Non-pigmented ciliary epithelial cell (primary cell): ENCODE measurements around the gene PDGFA.

Experiments used
- DNase-seq: peaks from one replicate; pipeline ENCODE4 v3.0.0-alpha.2; 2010; ENCODE audit warnings: low read depth

The PDGFA gene

DNA sequence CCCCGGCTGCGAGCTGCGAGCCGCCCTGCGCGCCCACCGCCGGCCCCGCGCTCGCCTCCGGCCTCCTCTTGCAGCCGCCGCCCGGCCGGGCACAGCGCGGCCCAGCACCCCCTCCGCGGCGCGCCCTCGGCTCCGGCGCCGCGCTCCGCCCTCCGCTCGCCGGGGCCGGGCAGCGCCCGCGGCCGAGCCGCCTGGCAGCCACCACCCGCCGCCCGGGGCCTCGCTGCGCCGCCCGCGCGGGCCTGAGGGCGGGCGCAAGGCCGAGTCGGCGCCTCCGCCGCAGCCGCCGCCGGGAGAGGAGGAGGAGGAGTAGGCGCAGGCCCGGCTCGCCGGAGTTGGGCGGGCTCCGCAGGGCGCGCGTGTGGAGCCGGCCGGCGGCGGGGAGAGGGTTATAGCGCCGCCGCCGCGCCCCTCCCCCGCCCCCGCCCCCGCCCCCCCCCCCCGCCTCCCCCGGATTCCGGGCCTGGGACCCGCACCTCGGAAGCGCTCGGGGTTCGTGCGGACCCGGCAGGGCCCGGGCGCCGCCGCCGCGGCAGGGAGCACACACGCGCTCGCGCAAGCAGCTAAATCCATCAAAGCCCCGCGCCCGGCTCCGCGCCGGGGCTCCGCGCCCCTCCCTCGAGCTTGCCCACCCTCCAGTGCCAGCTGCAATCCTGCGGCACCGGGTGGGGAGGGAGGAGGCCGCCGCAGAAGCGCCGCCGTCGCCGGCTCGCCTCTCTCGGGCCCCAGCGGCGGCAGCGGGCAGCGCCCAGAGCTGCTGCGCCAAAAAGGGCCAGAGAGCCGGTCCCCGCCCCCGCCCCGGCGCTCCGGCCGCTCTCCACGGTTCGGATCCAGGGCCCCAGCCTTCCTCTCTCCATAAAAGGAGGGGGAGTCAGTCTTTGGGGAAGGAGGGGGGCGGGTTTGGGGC is at the start of gene PDGFA:
Gene PDGFA, minus strand, starts transcription at position 363 of the 907 bp plus-strand sequence. CDS start 845 bp downstream, outside the sequence.
- no peak for DNase-seq

DNA sequence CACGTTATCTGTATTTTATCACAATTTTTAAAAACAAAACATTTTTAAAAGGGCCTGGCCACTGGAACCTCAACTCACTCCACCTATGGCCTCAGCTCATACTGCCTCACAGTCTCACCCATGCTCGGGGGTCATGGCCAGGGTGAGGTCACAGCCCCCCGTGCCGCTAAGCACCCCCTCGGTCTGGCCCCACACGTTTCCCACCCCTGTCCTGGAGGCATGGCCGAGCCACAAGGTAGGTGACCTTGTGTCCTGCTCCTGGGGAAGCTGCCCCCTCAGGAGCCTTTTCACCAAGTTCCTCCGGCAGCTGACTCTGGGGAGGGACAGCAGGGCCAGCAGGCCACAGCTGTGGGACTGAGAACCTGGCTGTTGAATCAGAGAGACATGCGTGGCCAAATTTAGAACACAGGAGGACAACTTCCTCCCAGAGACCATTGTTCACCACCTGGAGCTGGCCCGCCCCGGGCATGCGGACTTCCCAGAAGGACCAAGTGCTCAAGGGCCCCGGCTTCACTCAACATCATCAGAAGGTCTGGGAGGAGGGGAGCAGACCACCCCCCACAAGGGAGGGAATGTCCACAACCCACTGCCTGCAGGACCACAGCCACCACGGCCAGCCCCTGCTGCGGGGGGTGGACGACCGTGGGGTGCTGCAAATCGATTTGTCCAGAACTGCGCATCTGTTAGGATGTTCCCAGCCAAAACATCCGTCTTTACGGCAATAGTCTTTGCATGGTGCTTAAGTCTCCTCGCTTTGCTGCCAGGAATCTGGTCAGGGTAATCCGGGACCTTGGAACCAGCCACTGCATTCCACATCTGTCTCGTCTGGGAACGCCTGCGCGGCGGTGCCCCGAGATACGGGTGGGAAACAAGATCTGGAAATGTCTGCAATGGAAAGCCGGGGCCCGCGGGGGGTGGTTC is 48.6 kb upstream of the PDGFA start:
- DNase-seq: no peak

GRCh38 chr7:567305-567883 is 47.7 kb upstream of the PDGFA start:
- DNase-seq: no peak

DNA sequence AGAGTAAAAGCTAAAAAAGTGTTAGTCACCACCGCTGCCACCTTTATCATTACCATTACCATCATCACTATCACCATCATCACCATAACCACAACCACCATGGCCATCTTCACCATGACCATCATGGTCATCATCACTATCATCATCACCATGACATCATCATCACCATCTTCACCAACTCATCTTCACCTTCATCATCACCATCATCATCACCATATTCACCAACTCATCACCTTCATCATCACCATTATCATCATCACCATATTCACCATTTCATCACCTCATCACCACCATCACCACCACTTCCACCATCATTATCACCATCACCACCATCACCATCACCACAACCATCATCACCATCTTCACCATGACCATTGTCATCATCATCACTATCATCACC is 46.5 kb upstream of the PDGFA start:
- DNase-seq: no peak

DNA sequence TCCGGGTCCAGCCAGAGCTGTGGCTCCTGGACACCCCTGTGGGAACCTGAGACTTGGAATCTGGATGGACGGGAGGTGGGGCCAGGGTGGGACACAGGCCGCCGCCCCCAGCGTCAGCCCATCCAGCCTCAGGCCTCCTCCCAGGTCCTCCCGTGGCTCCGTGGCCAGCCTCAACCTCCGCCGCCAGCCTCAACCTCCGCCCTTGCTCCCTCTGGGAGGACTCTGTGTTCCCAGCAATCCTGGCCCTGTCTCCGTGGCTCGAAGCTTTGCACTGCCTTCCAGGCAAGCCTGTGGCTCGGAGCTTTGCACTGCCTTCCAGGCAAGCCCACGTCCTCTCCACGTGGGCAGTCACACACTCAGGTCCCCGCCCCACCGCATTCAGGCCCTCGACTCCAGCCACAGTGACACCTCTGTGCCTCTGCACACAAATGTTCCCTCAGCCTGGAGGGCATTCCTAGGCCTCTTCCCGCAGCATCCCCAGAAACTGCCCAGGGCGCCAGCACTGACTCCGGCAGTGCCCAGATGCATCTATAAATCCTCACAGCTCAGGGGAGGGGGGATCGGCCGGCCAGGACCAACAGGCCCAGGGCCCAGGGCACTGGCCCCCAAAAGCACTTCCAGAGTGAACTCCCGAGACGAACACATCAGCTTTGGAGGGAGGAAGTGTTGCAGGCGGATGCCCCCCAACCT is 44.7 kb upstream of the PDGFA start:
- DNase-seq: no peak

DNA sequence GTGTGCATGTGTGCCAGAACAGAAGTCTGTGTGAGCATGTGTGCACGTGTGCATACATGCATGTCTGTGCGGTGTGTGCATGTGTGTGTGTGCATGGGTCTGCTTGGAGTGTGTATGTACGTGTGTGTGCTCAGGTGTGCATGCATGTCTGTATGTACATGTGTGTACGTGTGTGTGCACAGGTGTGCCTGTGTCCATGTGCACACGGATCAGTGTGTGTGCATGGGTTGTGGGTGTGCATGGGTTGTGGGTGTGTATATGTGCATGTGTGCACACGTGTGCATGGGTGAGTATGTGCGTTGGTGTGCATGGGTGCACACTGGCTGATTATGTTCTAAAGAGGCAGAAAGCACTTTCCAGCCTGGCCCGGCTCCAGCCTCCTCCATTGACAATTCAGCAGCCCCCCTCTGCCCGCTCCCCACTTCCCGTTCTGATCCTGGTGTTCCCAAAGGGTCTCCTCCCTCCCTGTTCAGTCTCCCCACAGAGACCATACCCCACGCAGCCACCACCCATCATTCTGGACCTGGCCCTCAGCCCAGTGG is 44.1 kb upstream of the PDGFA start:
- DNase-seq: no peak

GRCh38 chr7:562789-563628 is 43.4 kb upstream of the PDGFA start:
- no peak for DNase-seq

GRCh38 chr7:562374-562675 is 42.7 kb upstream of the PDGFA start:
- DNase-seq: no peak

- DNase-seq: no peak
Observed at GRCh38 chr7:561631-562373, 42.2 kb upstream of the PDGFA start.

DNA sequence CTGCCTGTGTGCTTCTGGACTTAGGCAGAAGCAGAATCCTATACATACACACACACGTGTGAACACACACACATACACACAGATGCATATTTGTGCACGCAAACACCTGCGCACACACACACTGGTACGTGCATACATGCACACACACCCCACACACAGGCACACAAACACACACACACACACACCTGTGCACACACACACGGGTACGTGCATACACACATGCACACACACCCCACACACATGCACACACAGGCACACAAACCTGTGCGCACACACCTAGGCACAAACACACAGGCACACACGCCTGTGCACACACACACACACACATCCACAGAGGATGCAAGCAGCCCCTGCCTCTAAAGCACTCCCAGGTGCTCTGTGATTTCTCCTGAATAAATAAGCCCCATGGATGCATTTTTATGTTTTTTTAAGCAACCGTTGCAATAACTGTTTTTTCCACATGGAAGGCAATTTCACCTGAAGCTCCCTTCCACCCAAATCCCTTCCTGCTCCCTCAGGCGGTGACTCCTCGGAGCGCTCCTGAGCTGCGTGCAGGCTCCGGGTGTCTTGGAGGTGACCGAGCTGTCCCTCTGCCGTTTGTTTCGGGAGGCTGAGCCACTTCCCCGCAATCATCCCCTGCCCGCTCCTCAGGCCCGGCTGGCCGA is 41.5 kb upstream of the PDGFA start:
- DNase-seq: no peak

DNA sequence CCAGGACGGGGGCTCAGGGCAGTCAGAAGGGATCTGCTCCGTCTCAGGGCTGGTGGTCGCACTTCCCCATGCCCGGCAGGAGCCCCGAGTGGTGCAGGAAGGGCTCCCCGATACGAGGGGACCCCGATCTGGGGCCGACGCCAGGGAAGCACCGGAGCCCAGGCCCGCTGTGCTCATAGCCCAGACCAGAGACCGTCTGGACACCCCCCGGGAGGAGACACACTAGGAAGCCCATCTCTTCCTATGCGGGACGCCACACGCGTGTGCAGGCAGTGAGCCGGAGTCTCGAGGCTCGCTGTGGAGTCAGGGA is 39.7 kb upstream of the PDGFA start:
- DNase-seq: no peak

DNA sequence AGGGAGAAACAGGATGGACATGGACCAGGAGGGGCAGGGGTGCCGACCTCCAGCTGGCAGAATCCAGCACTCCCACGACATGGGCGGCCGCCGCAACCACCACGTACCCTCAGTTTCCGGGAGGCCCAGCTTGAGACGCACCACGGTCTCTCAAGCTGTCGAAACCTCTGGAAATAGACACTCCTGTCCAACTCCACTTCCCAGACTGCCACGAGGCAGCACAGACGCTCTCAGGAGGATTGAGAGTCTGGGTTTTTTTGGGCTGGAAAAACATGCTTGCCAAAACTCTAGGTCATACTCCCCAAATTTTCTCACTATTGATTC is 37.9 kb upstream of the PDGFA start:
- no peak for DNase-seq

GRCh38 chr7:556837-557557 is 37.4 kb upstream of the PDGFA start:
- no peak for DNase-seq

- DNase-seq: no peak
Observed at GRCh38 chr7:556291-556826, 36.7 kb upstream of the PDGFA start.

DNA sequence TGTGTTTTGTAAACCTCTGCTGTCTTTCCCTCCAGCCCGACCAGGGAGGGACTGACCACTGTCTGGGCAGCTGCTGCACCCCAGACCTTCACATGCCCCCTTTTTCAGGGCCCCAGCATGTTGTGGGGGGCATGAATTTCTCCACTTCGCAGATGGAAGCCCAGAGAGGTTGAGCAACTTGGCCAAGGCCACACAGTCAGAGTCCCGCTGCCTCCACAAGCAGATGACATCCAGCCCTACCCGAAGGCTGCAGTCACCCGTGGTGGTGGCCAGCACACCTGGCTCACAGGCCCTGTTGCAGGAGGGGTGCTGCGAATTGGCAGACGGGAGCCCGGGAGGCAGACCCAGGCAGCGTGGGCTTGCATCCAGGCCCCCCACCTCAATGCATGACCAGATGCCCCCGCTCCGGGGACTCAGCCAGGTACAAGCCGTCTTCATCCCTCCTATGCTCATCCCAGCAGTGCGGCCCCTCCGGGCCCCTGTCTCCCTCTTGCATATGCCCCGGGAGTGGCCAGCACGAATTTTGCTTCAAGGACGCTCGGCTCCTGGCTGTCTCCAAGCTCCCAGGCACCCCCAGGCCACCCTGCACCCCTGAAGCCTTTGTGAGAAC is 36.0 kb upstream of the PDGFA start:
- DNase-seq: no peak

- DNase-seq: no peak
Observed at GRCh38 chr7:553636-554111, 34.0 kb upstream of the PDGFA start.

GRCh38 chr7:552868-553635 is 33.4 kb upstream of the PDGFA start:
- DNase-seq: no peak
